Upper lobe of right lung (tissue), 1 donor: Measurements from ENCODE around the gene SSX2IP. TPM values are rescaled to one million over a fixed set of nuclear protein-coding genes. Genes with fewer than 3 reads are reported as not detected.

Experiments used
- ATAC-seq: fragments of 200-7000 bp; cut with Tn5 transposase; one replicate; pipeline ENCODE4 v1.9.1; 2020; ENCODE audit warnings: mild to moderate bottlenecking, moderate library complexity
- DNase-seq: peaks from one replicate; pipeline ENCODE4 v3.0.0-alpha.2; 2020
- H3K27ac ChIP-seq: fragments of 200-600 bp; one replicate; pipeline ENCODE4 v1.8.0; 2022
- H3K27me3 ChIP-seq: fragments of 200-600 bp; one replicate; pipeline ENCODE4 v1.8.0; 2022; ENCODE audit warnings: mild to moderate bottlenecking
- H3K36me3 ChIP-seq: fragments of 200-600 bp; one replicate; pipeline ENCODE4 v1.8.0; 2022
- H3K4me1 ChIP-seq: fragments of 200-600 bp; one replicate; pipeline ENCODE4 v1.8.0; 2022
- H3K4me3 ChIP-seq: fragments of 200-600 bp; one replicate; pipeline ENCODE4 v1.8.0; 2022; ENCODE audit warnings: mild to moderate bottlenecking
- H3K9me3 ChIP-seq: fragments of 200-600 bp; one replicate; pipeline ENCODE4 v1.8.0; 2022
- CTCF ChIP-seq: fragments of 200-600 bp; IDR thresholded peaks from one replicate; pipeline ENCODE4 v1.8.0; 2022; ENCODE audit warnings: antibody characterized with exemption
- intact Hi-C: fragments of 100-400 bp; cut with DNase I; formaldehyde crosslinking; loops from one replicate; pipeline ENCODE4 v1.11.0; 2022
- total RNA-seq: library from RNA; stranded (reverse); fragmentation: NEBNext Ultra II Directional; extraction: Animal tissue kit (Norgen Biotek cat#: 25700); gene quantifications from one replicate; pipeline ENCODE4 v1.2.1, GENCODE V29; 2021
- donor health status: DM: no; HTN: yes; CAD: no; lungs with severe emphysema.

The SSX2IP gene
- total RNA-seq, 1 donor from 2014 or later, result 8.5 TPM

GRCh38 chr1:84672080-84672854 is 18.0 kb downstream of the SSX2IP start:
- DNase-seq (no peak), ATAC-seq (no peak)
- H3K27ac ChIP-seq, result no peak overlapping the region
- no peaks in the 10 kb centered on the region for H3K27me3 ChIP-seq
- no peaks in the 10 kb centered on the region for H3K36me3 ChIP-seq
- intact Hi-C loops, result no loop called here
- no peak overlapping the region for H3K4me3 ChIP-seq
- H3K9me3 ChIP-seq, result no peaks in the 10 kb centered on the region
- TF ChIP-seq CTCF, result no peak
- no peaks in the 10 kb centered on the region for H3K4me1 ChIP-seq

- no peaks in the 10 kb centered on the region for H3K9me3 ChIP-seq
- H3K27me3 ChIP-seq, result no peaks in the 10 kb centered on the region
- no peak overlapping the region for H3K4me3 ChIP-seq
- no peaks in the 10 kb centered on the region for H3K4me1 ChIP-seq
- intact Hi-C loops, result no loop called here
- ATAC-seq (no peak), DNase-seq (no peak)
- H3K27ac ChIP-seq, result no peak overlapping the region
- no peaks in the 10 kb centered on the region for H3K36me3 ChIP-seq
- no peak for TF ChIP-seq CTCF
Measured at GRCh38 chr1:84669831-84670230, 20.4 kb downstream of the SSX2IP start.

- Histone ChIP-seq H3K4me3 (no peak overlapping the region), H3K27ac (no peak overlapping the region), H3K4me1 (no peaks in the 10 kb centered on the region), H3K36me3 (no peaks in the 10 kb centered on the region), H3K9me3 (no peaks in the 10 kb centered on the region), H3K27me3 (no peaks in the 10 kb centered on the region)
- intact Hi-C loops, result no loop called here
- peak; percentile 17 for TF ChIP-seq CTCF
- no peak for ATAC-seq
- DNase-seq, result no peak
Measured at GRCh38 chr1:84668185-84668584, 22.1 kb downstream of the SSX2IP start.

- Histone ChIP-seq H3K27me3 (no peaks in the 10 kb centered on the region), H3K36me3 (no peaks in the 10 kb centered on the region), H3K27ac (no peak overlapping the region), H3K4me3 (no peak overlapping the region), H3K4me1 (no peaks in the 10 kb centered on the region), H3K9me3 (no peaks in the 10 kb centered on the region)
- ATAC-seq (no peak), DNase-seq (no peak)
- intact Hi-C loops, result no loop called here
- TF ChIP-seq CTCF, result no peak
Measured at GRCh38 chr1:84665703-84666317, 24.5 kb downstream of the SSX2IP start.

- H3K9me3 ChIP-seq, result no peaks in the 10 kb centered on the region
- H3K4me3 ChIP-seq, result no peak overlapping the region
- TF ChIP-seq CTCF, result no peak
- intact Hi-C loops, result no loop called here
- no peak overlapping the region for H3K27ac ChIP-seq
- no peaks in the 10 kb centered on the region for H3K27me3 ChIP-seq
- DNase-seq (no peak), ATAC-seq (no peak)
- peaks cover 17% of the 10 kb centered on the region for H3K36me3 ChIP-seq
- no peaks in the 10 kb centered on the region for H3K4me1 ChIP-seq
Measured at GRCh38 chr1:84653130-84653677, 37.1 kb downstream of the SSX2IP start.
